ENCODE results near the gene KRTAP10-7. TPM values are rescaled to one million over a fixed set of nuclear protein-coding genes. Genes with fewer than 3 reads are reported as not detected.
"Not testable (repeated sequence)": the region's sequence is repeated elsewhere in the genome, so short reads cannot be mapped to it uniquely, and the experiment has no call there.

The KRTAP10-7 gene
- total RNA-seq, 2 donors from 2014 or later = not detected

DNA sequence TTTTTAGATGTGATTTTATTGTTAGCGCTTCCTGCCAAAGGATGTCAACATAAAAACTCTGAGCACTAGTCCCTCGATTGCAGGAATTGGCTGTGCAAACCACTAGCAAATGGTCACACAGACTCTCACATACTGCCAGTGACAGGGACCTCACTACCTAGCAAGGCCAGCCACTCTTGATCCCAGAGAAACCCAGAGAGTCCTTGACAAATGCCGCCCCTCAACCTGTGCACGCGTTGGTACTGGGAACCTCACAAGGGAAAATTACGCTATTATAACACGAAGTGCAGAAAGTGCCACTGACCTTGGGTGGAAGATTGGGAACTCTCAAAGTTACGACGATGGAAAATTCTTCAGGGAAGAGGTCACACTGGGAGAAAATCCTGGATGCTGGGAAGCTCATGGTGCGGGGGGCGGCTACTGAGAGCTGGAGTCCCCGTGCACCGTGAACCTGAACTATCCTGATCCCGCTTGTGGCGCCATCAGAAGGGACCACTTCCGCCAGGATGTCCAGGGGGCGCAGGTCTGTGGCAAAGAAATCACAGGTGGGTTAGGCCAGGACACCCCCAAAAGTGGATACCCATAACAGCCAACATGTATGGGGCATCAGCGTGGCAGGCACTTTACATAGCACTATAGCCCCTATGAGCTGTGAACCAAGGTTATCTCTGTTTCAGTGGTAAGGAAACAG lies 32.8 kb upstream of the KRTAP10-7 start:
- Mint-ChIP-seq H3K27ac (no peak overlapping the region), H3K36me3 (ENCODE audit: low read depth) (no peaks in the 10 kb centered on the region), H3K9me3 (no peaks in the 10 kb centered on the region), H3K4me3 (no peak overlapping the region), H3K27me3 (no peaks in the 10 kb centered on the region), H3K4me1 (peaks cover 11% of the 10 kb centered on the region)
- ATAC-seq (replicated peaks) = no peak

DNA sequence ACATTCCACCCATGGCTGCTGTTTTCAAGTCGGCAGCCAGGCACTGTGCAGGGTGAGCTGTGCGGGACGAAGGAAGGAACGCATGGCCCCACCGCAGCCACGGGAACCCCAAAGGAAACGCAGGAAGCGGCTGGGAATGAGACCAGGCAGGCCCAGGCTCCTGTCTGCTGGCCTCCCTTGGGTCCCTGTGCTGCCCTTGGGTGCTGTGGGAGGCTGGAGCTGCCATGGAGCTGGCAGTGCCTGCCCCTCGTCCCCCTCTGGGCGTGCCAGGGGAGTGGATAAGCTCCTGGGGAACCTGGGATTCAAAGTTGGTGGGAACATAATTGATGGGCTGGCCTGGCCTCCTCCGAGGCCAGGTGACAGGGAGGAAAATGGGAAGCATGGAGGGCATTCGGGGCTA lies 32.1 kb upstream of the KRTAP10-7 start:
- Mint-ChIP-seq H3K4me1 (peaks cover 11% of the 10 kb centered on the region), H3K27ac (no peak overlapping the region), H3K27me3 (peaks cover 2% of the 10 kb centered on the region), H3K4me3 (no peak overlapping the region), H3K9me3 (no peaks in the 10 kb centered on the region), H3K36me3 (ENCODE audit: low read depth) (no peaks in the 10 kb centered on the region)
- no peak for ATAC-seq (replicated peaks)

DNA sequence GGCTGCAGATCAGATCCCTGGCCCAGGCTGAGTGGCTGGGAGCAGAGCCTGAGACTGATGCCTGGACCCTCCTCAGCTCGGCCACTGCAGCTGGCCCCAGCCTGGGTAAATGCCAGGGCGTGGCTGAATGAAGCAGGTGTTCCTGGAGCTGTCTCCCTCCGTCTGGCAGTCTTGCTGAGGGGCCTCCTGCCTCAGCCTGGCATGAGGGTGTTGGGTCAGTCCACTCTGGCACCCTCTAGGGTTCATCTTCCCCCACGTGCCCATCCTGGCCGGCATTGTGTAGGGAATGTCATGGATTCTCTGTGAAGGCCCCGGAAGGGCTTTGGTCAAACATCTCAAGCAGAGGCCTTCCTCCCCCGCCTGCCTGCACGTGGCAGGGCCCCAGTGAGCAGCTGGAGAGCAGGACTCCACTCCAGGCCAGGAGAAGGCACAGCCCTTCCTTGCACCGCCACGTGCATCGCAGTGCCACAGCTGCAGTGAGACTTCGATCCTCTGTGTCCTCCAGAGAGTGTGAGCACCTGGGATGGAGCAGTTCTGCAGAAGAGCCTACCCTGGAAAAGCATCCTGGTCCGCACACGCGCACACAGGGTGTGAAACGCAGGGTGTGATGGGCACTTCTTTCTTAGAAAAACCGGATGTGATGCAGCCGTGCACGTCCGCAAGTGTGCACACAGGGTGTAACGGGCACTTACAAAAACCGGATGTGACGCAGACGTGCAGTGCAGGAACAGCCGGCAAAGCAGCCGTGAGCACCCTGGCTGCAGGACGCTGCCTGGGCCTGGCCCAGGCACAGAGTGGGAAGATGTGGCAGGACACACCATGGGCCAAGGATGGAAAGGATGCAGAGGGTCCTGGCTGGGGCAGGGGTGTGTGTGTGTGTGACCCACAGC lies 31.5 kb upstream of the KRTAP10-7 start:
- Mint-ChIP-seq H3K4me3 (no peak overlapping the region), H3K9me3 (no peaks in the 10 kb centered on the region), H3K36me3 (ENCODE audit: low read depth) (no peaks in the 10 kb centered on the region), H3K27me3 (peaks cover 3% of the 10 kb centered on the region), H3K27ac (no peak overlapping the region), H3K4me1 (peaks cover 11% of the 10 kb centered on the region)
- peak; percentile 18 for ATAC-seq (replicated peaks)

DNA sequence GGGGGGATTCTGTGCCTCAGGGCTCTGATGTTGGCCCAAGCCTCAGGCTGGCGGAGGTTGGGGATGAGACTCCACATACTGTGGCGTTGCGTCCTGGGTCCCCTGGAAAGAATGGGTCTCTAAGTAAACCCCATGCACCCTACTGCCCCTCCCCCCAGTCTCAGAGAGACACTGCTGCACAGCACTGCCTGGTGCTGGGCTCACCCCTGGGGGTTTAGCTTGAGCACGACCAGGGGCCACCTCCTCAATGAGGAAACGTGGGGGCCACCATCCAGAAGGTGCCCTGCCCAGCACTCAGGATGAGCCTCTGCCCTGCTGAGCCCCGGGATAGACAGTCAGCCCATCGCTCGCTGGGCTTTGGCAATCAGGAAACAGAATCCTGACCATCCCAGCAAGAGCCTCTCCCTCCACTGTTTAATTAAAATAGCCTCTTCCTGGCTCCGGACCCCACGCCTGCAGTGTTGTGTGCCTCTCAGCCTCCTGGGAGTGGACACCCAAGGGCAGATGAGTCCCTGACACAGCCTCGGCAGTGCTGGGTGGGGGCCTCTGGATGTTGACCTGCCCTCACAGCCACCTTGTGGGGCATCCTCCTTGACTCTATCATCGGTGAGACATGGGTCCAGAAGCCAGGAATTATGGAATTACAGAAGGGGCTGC lies 30.4 kb upstream of the KRTAP10-7 start:
- Mint-ChIP-seq H3K9me3 (no peaks in the 10 kb centered on the region), H3K36me3 (ENCODE audit: low read depth) (no peaks in the 10 kb centered on the region), H3K4me1 (peaks cover 5% of the 10 kb centered on the region), H3K27me3 (peaks cover 3% of the 10 kb centered on the region), H3K27ac (no peak overlapping the region), H3K4me3 (no peak overlapping the region)
- no peak for ATAC-seq (replicated peaks)

DNA sequence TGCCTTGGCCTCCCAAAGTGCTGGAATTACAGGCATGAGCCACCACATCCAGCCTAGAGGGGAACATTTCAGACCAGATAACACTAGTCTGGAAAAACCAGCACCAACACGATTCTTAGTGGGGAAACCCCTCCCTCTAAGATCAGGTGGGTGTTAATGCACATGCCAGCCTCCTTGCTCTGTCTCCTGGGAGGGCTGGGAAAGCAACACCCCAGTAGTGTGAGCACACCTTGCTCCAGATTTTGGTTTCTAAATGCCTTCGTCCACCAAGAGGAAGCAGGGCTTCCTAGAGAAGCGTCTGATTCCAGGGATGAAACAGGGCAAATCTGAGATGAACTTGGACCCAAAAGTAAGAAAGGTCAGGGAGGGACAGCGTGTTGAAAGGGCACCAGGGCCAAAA lies 29.1 kb upstream of the KRTAP10-7 start:
- Mint-ChIP-seq H3K27me3 (peaks cover 3% of the 10 kb centered on the region), H3K36me3 (ENCODE audit: low read depth) (no peaks in the 10 kb centered on the region), H3K27ac (no peak overlapping the region), H3K4me3 (no peak overlapping the region), H3K9me3 (no peaks in the 10 kb centered on the region), H3K4me1 (no peaks in the 10 kb centered on the region)
- no peak for ATAC-seq (replicated peaks)

DNA sequence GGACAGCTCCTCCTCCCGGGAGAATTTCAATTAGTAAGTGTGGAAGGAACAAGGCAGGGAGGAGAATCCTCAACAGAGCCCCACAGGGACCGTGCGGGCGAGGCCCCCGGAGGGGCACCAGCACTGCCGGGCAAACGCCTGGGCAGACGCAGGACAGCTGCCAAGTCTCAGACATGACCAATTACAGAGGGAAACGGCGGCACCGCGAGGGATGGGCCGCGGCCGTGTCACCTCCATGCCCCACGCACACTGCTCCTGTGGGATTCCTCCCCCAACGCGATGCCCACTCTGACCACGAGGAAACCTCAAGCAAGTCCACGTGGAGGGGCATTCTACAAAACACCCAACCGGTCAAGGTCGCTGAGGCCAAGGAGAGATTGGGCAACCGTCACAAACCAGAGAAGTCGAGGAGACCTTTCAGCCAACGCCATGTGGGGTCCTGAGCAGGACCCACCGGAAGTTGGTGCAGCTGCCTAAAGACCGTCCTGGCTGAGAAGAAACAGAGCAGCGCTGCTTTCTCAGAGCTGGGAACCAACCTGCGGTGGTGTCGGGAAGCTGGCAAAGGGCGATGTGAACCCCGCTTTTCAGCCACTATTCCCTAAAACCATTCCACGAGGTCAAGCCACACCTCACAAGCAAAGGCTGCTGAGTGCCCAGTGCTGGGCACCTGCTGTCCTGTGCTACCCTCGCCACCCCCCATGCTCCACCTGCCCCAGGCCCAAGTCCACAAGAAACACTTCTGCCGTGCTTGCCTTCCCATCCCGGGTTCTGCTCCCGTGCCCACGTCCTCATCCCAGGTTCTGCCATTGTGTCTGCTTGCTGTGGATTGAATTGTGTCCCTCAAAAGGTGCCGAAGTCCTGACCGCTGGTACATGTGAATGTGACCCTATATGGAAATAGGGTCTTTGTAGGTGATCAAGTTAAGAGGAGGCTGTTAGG lies 28.3 kb upstream of the KRTAP10-7 start:
- Mint-ChIP-seq H3K27ac (no peak overlapping the region), H3K9me3 (peaks cover 4% of the 10 kb centered on the region), H3K27me3 (peaks cover 3% of the 10 kb centered on the region), H3K4me1 (no peaks in the 10 kb centered on the region), H3K4me3 (no peak overlapping the region), H3K36me3 (ENCODE audit: low read depth) (no peaks in the 10 kb centered on the region)
- ATAC-seq (replicated peaks) = no peak

DNA sequence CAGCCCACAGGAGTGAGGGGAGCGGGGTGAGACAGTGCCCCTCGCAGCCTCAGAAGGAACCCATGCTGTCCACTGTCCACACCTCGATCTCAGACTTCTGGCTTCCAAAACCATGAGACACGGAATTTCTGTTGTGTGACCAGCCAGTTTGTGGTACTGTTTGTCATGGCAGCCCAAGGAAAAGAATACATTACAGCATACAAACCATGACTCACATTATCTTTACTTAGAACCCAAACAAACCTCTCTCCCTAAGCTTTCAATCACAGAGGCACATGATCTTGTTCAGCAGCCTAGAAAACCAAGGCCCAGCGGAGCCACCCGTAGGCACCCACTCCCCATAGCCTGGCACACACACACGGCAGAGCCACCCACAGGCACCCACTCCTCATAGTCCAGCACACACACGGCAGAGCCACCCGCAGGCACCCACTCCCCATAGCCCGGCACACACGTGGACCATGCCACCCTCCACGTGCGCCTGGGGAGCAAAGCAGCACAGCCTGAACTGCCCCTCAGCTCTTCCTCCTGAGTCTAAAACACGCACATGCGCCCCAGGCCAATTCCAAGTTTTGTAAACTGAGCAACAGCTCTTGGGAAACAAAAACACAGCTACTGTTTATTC lies 27.3 kb upstream of the KRTAP10-7 start:
- Mint-ChIP-seq H3K4me1 (no peaks in the 10 kb centered on the region), H3K4me3 (no peak overlapping the region), H3K27ac (no peak overlapping the region), H3K36me3 (ENCODE audit: low read depth) (no peaks in the 10 kb centered on the region), H3K27me3 (peaks cover 3% of the 10 kb centered on the region), H3K9me3 (peaks cover 7% of the 10 kb centered on the region)
- ATAC-seq (replicated peaks) = no peak

DNA sequence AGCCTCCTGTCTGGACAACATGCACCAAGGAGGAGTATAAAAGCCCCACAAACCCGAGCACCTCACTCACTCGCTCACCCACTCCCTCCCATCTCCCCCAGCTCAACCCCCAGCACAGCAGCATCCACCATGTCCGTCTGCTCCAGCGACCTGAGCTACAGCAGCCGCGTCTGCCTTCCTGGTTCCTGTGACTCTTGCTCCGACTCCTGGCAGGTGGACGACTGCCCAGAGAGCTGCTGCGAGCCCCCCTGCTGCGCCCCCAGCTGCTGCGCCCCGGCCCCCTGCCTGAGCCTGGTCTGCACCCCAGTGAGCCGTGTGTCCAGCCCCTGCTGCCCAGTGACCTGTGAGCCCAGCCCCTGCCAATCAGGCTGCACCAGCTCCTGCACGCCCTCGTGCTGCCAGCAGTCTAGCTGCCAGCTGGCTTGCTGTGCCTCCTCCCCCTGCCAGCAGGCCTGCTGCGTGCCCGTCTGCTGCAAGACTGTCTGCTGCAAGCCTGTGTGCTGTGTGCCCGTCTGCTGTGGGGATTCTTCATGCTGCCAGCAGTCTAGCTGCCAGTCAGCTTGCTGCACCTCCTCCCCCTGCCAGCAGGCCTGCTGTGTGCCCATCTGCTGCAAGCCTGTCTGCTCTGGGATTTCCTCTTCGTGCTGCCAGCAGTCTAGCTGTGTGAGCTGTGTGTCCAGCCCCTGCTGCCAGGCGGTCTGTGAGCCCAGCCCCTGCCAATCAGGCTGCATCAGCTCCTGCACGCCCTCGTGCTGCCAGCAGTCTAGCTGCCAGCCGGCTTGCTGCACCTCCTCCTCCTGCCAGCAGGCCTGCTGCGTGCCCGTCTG lies 26.6 kb upstream of the KRTAP10-7 start, which contains the start of gene KRTAP10-4:
TSS of gene KRTAP10-4 (plus strand) at position 100 of the 827 bp plus-strand sequence. CDS start at position 130, 30 bp downstream.
- H3K4me1 Mint-ChIP-seq; H3K9me3 Mint-ChIP-seq; H3K27ac Mint-ChIP-seq; ATAC-seq (replicated peaks); H3K36me3 Mint-ChIP-seq (ENCODE audit: low read depth); H3K27me3 Mint-ChIP-seq; H3K4me3 Mint-ChIP-seq: not testable (repeated sequence)

DNA sequence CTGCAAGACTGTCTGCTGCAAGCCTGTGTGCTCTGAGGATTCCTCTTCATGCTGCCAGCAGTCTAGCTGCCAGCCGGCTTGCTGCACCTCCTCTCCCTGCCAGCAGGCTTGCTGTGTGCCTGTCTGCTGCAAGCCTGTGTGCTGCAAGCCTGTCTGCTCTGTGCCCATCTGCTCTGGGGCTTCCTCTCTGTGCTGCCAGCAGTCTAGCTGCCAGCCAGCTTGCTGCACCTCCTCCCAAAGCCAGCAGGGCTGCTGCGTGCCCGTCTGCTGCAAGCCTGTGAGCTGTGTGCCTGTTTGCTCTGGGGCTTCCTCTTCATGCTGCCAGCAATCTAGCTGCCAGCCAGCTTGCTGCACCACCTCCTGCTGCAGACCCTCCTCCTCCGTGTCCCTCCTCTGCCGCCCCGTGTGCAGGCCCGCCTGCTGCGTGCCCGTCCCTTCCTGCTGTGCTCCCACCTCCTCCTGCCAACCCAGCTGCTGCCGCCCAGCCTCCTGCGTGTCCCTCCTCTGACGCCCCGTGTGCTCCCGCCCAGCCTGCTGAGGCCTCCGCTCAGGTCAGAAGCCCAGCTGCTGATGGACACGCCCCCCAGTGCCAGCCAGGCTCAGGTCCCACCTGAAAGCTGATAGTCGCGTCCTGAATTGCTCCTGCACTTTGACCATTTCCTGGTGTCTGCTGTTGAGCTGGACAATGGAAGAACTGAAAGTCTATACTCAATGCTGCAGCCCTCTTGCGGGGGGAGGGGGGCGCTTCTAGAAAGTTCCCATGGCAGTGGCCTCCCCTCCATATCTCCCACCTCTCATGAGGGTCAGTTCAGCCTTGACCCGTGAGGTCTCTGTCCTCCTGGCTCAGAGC lies 25.7 kb upstream of the KRTAP10-7 start:
- Mint-ChIP-seq H3K4me3 (no peak overlapping the region), H3K27me3 (peaks cover 3% of the 10 kb centered on the region), H3K4me1 (no peaks in the 10 kb centered on the region), H3K36me3 (ENCODE audit: low read depth) (no peaks in the 10 kb centered on the region), H3K27ac (peak overlapping the region; percentile 48), H3K9me3 (peaks cover 7% of the 10 kb centered on the region)
- no peak for ATAC-seq (replicated peaks)

DNA sequence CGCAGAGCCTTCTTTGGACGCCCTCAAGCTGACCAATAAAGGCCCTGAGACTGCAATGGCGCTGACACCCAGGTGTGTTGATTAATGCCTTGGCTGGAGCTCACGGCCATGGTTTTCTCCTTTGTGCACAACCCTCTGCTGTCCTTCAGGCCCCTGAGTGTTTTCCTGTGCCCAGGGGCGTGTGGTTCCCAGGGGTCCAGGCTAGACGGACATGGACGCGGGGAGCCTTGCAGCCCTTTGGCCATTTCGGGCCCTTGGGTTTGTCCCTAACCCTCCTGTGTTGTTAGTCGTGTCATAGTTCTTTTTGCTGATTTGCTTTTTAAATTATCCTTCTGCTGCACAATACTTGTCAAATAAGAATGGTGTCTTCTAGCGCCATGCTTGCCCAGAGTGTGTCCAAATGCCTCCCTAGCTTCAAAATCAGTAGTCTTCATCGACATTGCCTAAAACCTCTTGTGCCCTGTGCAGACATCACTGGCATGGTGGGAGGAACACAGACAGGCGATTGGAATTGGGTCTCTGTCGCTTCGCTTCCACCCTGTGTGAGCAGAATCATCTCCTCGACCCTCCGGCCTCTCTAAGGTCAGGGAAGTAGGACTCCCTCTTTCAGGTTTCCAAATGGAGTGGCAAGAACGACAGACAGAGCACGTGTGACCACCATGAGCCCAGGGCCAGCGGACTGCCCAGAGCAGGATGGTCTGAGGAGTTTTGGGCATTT lies 24.9 kb upstream of the KRTAP10-7 start:
- Mint-ChIP-seq H3K27ac (peak overlapping the region; percentile 48), H3K36me3 (ENCODE audit: low read depth) (no peaks in the 10 kb centered on the region)

DNA sequence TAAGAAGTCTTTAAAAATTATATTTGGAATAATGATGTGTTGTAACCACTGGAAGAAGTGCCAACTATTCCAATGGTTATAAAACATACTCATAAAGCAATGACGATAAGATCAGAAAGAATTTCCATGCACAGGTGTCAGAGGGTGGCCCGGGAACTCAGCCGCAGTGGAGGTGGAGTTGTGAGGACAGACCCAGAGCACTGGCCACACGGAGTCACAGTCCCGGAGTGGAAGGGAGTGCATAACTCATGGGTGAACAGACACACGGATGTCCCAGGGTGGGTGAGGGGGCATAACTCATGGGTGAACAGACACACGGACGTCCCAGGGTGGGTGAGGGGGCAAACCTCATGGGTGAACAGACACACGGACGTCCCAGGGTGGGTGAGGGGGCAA lies 24.4 kb upstream of the KRTAP10-7 start:
- Mint-ChIP-seq H3K27ac (no peak overlapping the region), H3K4me3 (no peak overlapping the region), H3K27me3 (peaks cover 3% of the 10 kb centered on the region), H3K4me1 (no peaks in the 10 kb centered on the region), H3K9me3 (peaks cover 9% of the 10 kb centered on the region), H3K36me3 (ENCODE audit: low read depth) (no peaks in the 10 kb centered on the region)
- ATAC-seq (replicated peaks) = no peak

More for the DNA sequence above, 24.9 kb upstream of the KRTAP10-7 start:
- peaks cover 3% of the 10 kb centered on the region for H3K27me3 Mint-ChIP-seq
- H3K4me1 Mint-ChIP-seq = no peaks in the 10 kb centered on the region
- H3K4me3 Mint-ChIP-seq = no peak overlapping the region
- H3K9me3 Mint-ChIP-seq = peaks cover 7% of the 10 kb centered on the region
- ATAC-seq (replicated peaks) = no peak
